ENCODE measurements around the gene CDH3.

Gene CDH3

GRCh38 chr16:68728523-68728922 lies 83.4 kb downstream of the CDH3 start:
- in situ Hi-C loops (cut with HindIII; ENCODE audit: low sequenced_read_pairs): no loop called here
- no peak overlapping the region for H3K4me3 ChIP-seq (ENCODE audit: low read depth, low read length)
- no peak for DNase-seq (ENCODE audit: low read depth)
- TF ChIP-seq, protein P1, sequence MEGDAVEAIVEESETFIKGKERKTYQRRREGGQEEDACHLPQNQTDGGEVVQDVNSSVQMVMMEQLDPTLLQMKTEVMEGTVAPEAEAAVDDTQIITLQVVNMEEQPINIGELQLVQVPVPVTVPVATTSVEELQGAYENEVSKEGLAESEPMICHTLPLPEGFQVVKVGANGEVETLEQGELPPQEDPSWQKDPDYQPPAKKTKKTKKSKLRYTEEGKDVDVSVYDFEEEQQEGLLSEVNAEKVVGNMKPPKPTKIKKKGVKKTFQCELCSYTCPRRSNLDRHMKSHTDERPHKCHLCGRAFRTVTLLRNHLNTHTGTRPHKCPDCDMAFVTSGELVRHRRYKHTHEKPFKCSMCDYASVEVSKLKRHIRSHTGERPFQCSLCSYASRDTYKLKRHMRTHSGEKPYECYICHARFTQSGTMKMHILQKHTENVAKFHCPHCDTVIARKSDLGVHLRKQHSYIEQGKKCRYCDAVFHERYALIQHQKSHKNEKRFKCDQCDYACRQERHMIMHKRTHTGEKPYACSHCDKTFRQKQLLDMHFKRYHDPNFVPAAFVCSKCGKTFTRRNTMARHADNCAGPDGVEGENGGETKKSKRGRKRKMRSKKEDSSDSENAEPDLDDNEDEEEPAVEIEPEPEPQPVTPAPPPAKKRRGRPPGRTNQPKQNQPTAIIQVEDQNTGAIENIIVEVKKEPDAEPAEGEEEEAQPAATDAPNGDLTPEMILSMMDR (IDR thresholded peaks at IDR 0.05; ENCODE audit: low read depth, low read length, missing control alignments): no peak

DNA sequence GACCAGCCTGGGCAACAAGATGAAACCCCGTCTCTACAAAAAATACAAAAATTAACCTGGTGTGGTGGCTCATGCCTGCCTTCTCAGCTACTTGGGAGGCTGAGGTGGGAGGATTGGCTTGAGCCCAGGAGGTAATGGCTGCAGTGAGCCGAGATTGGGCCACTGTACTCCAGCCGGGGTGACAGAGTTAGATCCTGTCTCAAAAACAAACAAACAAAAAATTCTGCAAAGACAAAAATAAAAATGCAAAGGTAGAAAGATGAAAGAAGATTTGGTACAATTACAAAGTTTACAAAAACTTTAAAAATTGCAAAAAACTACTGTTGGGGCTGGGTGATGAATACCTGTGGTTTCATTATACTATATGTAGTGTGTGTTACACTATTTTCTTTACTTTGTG lies 86.5 kb downstream of the CDH3 start:
- TF ChIP-seq, protein P1 (IDR thresholded peaks at IDR 0.05; ENCODE audit: low read depth, low read length, missing control alignments): no peak
- H3K4me3 ChIP-seq (ENCODE audit: low read depth, low read length): no peak overlapping the region
- DNase-seq (ENCODE audit: low read depth): no peak
- in situ Hi-C loops (cut with HindIII; ENCODE audit: low sequenced_read_pairs): no loop called here

GRCh38 chr16:68732042-68732680 lies 87.1 kb downstream of the CDH3 start:
- no peak overlapping the region for H3K4me3 ChIP-seq (ENCODE audit: low read depth, low read length)
- TF ChIP-seq, protein P1 (IDR thresholded peaks at IDR 0.05; ENCODE audit: low read depth, low read length, missing control alignments): no peak
- no peak for DNase-seq (ENCODE audit: low read depth)
- in situ Hi-C loops (cut with HindIII; ENCODE audit: low sequenced_read_pairs): no loop called here

GRCh38 chr16:68732741-68733399 lies 87.8 kb downstream of the CDH3 start:
- in situ Hi-C loops (cut with HindIII; ENCODE audit: low sequenced_read_pairs): no loop called here
- H3K4me3 ChIP-seq (ENCODE audit: low read depth, low read length): no peak overlapping the region
- DNase-seq (ENCODE audit: low read depth): no peak
- TF ChIP-seq, protein P1 (IDR thresholded peaks at IDR 0.05; ENCODE audit: low read depth, low read length, missing control alignments): no peak

DNA sequence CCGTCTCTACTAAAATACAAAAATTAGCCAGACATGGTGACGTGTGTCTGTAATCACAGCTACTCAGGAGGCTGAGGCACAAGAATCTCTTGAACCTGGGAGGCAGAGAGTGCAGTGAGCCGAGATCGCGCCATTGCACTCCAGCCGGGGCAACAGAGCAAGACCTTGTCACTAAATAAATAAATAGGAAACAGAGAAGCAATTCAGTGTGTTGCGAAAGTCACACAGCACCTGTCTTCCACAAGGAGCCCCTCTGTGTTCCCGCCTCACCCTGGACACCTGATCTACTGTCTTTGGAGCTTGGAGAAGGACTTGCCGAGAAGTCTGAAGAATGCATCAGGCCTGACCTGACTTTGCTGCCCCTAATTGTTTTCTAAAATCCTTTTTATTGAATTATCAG lies 88.5 kb downstream of the CDH3 start:
- TF ChIP-seq, protein P1 (IDR thresholded peaks at IDR 0.05; ENCODE audit: low read depth, low read length, missing control alignments): no peak
- in situ Hi-C loops (cut with HindIII; ENCODE audit: low sequenced_read_pairs): no loop called here
- no peak for DNase-seq (ENCODE audit: low read depth)
- no peak overlapping the region for H3K4me3 ChIP-seq (ENCODE audit: low read depth, low read length)

DNA sequence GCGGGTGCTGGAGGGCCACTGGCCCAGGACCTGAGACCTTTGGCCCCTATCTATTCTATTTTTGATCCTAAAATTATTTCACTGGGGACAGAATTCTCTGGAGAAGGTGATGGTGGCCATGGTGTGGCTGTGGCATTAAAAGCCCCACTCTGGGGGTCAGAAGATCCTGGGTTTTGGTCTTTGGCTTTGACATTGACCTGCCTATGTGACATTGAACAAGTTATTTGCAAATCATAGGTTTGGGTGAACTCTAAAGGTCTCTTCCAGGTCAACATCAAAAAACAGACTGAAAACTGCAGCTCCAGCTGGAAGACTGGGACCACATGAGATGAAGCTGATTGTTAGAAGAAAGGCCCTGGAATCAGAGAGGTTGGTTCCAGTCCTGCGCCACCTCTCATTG lies 89.7 kb downstream of the CDH3 start:
- TF ChIP-seq, protein P1 (IDR thresholded peaks at IDR 0.05; ENCODE audit: low read depth, low read length, missing control alignments): no peak
- no peak overlapping the region for H3K4me3 ChIP-seq (ENCODE audit: low read depth, low read length)
- DNase-seq (ENCODE audit: low read depth): no peak
- in situ Hi-C loops (cut with HindIII; ENCODE audit: low sequenced_read_pairs): no loop called here

All from astrocyte of the cerebellum (primary cell).